Keratinocyte (primary cell): ENCODE data around the gene ELOVL7. TPM values are rescaled to one million over a fixed set of nuclear protein-coding genes. Genes with fewer than 3 reads are reported as not detected.

ENCODE experiments used
- DNase-seq: peaks from one replicate; pipeline ENCODE4 v3.0.0-alpha.2; 2011; ENCODE audit warnings: low read depth, missing footprints, low spot score
- FAIRE-seq: peaks from 2 replicates; lab custom pipeline; 2011; peaks lifted over from hg19 to GRCh38; lab: Jason Lieb, UNC
- H2AFZ ChIP-seq: 2 replicates; pipeline ENCODE4 v1.6.0; 2012; ENCODE audit warnings: low read length, control low read depth, inconsistent platforms; ENCODE audit not compliant: control insufficient read depth
- H3K27ac ChIP-seq: 2 replicates; pipeline ENCODE4 v1.5.1; 2011; ENCODE audit warnings: low read length; ENCODE audit not compliant: control insufficient read depth, insufficient read depth
- H3K27me3 ChIP-seq: 3 replicates; pipeline ENCODE4 v1.6.0; 2011; ENCODE audit warnings: low read length; ENCODE audit not compliant: control insufficient read depth, insufficient read depth; ENCODE audit errors: extremely low read depth
- H3K36me3 ChIP-seq, 2 experiments: 2 replicates in 1 of 2; 3 replicates in 1 of 2; pipeline ENCODE4 v1.5.1; 2011; ENCODE audit warnings: low read length in 2 of 2, mild to moderate bottlenecking in 1 of 2; ENCODE audit not compliant: control insufficient read depth in 2 of 2, insufficient read depth in 2 of 2; ENCODE audit errors: extremely low read depth in 1 of 2
- H3K4me1 ChIP-seq: 3 replicates; pipeline ENCODE4 v1.5.1; 2011; ENCODE audit warnings: low read length; ENCODE audit not compliant: control insufficient read depth, insufficient read depth; ENCODE audit errors: extremely low read depth
- H3K4me2 ChIP-seq: 3 replicates; pipeline ENCODE4 v1.6.0; 2011; ENCODE audit warnings: low read depth, low read length; ENCODE audit not compliant: control insufficient read depth, insufficient read depth; ENCODE audit errors: extremely low read depth
- H3K4me3 ChIP-seq, 3 experiments: fragments of 200-600 bp in 1 of 3; sonication (generic) in 1 of 3; 2 replicates in 2 of 3; 3 replicates in 1 of 3; pipeline ENCODE4 v1.5.1; 2011 to 2016; ENCODE audit warnings: low read length in 3 of 3, mild to moderate bottlenecking in 3 of 3, control low read depth in 2 of 3, inconsistent platforms in 1 of 3, low read depth in 1 of 3, mixed read lengths in 1 of 3, mixed run types in 1 of 3, moderate library complexity in 1 of 3; ENCODE audit not compliant: control insufficient read depth in 2 of 3, insufficient read depth in 2 of 3; ENCODE audit errors: extremely low read depth in 1 of 3
- H3K79me2 ChIP-seq: 2 replicates; pipeline ENCODE4 v1.6.0; 2012; ENCODE audit warnings: low read length; ENCODE audit not compliant: control insufficient read depth, insufficient read depth
- H3K9ac ChIP-seq: 3 replicates; pipeline ENCODE4 v1.6.0; 2011; ENCODE audit warnings: low read length; ENCODE audit not compliant: control insufficient read depth, insufficient read depth; ENCODE audit errors: extremely low read depth
- H3K9me1 ChIP-seq: 3 replicates; pipeline ENCODE4 v1.6.0; 2011; ENCODE audit warnings: low read length; ENCODE audit not compliant: control insufficient read depth, insufficient read depth; ENCODE audit errors: extremely low read depth
- H3K9me3 ChIP-seq: 2 replicates; pipeline ENCODE4 v1.5.1; 2012; ENCODE audit warnings: low read depth, low read length; ENCODE audit not compliant: control insufficient read depth
- H4K20me1 ChIP-seq: 3 replicates; pipeline ENCODE4 v1.6.0; 2011; ENCODE audit warnings: low read length; ENCODE audit not compliant: control insufficient read depth, insufficient read depth; ENCODE audit errors: extremely low read depth
- EZH2 ChIP-seq: IDR thresholded peaks from one replicate; pipeline ENCODE4 v1.6.1; 2012; ENCODE audit warnings: inconsistent platforms, mild to moderate bottlenecking, low read length, moderate library complexity
- dilution Hi-C: fragments of 300-500 bp; cut with MboI; formaldehyde crosslinking; loops from one replicate; pipeline ENCODE4 v1.7.0; 2020; ENCODE audit warnings: low sequenced_read_pairs; ENCODE audit not compliant: extremely low pct_ligation_motif_present
- polyA plus RNA-seq, 5 experiments: library from polyadenylated mRNA; depleted of rRNA in 3 of 5; stranded (reverse) in 3 of 5; stranded (forward) in 1 of 5; unstranded in 1 of 5; fragments of >200 nt; gene quantifications; 1 replicate in 1 of 5; 2 replicates in 3 of 5; 3 replicates in 1 of 5; pipeline versions ENCODE4 v1.2.1 to v1.2.3, GENCODE V29; 2011 to 2012; ENCODE audit warnings: missing spikeins in 2 of 5, low read depth in 1 of 5, low replicate concordance in 1 of 5
- TF ChIP-seq, protein P1 (sequence below), 3 experiments: IDR thresholded peaks in 1 of 3; conservative IDR thresholded peaks in 1 of 3; optimal IDR thresholded peaks in 1 of 3; 2 replicates in 2 of 3; 3 replicates in 1 of 3; pipeline versions ENCODE3 to v1.5.1; 2011; ENCODE audit warnings: low read length in 3 of 3, mild to moderate bottlenecking in 3 of 3, moderate library complexity in 2 of 3, control low read depth in 1 of 3, inconsistent platforms in 1 of 3; ENCODE audit not compliant: insufficient read depth in 2 of 3; ENCODE audit errors: extremely low read depth in 1 of 3

The ELOVL7 gene
- polyA plus RNA-seq, 1 donor (not counting 4 experiments of a cell fraction or from before 2014, with no cell fraction given) = 12.0 TPM

DNA sequence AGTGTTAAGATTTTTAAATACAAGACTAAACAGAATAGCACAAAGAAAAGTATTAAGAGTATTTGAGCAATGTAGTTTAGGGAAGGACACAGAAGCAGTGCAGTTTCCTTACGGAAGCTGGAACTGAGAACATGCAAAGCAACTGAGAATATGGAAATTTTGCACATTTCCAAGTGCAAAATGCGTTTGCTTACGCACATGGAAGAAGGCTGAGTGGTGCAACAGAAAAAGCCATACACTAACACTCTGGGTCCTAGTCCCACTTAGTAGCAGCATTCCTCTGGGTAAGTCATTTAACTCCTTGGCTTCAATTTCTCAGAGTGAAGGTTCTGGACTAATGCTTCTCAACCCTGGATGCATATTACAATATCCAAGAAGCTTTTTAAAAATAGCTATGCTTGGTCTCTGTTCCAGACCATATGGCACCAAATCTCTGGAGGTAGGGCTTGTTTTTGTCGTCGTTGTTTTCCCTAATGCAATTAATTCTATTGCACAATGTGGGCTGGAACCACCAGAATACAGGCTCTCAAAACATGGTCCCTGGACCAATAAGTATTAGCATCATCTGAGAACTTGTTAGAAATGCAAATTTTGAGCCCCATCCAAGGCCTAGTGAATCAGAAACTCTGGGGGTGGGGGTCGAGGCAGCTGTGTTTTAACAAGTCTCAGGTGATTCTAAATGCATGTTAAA lies 78.9 kb downstream of the ELOVL7 start:
- DNase-seq (no peak), FAIRE-seq (no peak)
- Histone ChIP-seq H4K20me1 (no peaks in the 10 kb centered on the region), H3K4me3 (no peak overlapping the region), H3K9me3 (no peaks in the 10 kb centered on the region), H3K27ac (no peak overlapping the region), H3K4me1 (no peaks in the 10 kb centered on the region), H3K4me2 (no peak overlapping the region), H2AFZ (no peak overlapping the region), H3K79me2 (no peaks in the 10 kb centered on the region), H3K36me3 (peaks cover 0 to 2% of the 10 kb centered on the region in 2 experiments), H3K9ac (no peak overlapping the region), H3K9me1 (no peaks in the 10 kb centered on the region), H3K27me3 (no peaks in the 10 kb centered on the region)
- TF ChIP-seq, protein P1, sequence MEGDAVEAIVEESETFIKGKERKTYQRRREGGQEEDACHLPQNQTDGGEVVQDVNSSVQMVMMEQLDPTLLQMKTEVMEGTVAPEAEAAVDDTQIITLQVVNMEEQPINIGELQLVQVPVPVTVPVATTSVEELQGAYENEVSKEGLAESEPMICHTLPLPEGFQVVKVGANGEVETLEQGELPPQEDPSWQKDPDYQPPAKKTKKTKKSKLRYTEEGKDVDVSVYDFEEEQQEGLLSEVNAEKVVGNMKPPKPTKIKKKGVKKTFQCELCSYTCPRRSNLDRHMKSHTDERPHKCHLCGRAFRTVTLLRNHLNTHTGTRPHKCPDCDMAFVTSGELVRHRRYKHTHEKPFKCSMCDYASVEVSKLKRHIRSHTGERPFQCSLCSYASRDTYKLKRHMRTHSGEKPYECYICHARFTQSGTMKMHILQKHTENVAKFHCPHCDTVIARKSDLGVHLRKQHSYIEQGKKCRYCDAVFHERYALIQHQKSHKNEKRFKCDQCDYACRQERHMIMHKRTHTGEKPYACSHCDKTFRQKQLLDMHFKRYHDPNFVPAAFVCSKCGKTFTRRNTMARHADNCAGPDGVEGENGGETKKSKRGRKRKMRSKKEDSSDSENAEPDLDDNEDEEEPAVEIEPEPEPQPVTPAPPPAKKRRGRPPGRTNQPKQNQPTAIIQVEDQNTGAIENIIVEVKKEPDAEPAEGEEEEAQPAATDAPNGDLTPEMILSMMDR (optimal IDR thresholded peaks at IDR 0.05 in 1 of 3, IDR thresholded peaks at IDR 0.05 in 1 of 3, conservative IDR thresholded peaks at IDR 0.05 in 1 of 3; ENCODE audit: extremely low read depth in 1 of 3, insufficient read depth in 2 of 3, low read length in 3 of 3) = no peak
- no peak for TF ChIP-seq EZH2
- dilution Hi-C loops = no loop called here

DNA sequence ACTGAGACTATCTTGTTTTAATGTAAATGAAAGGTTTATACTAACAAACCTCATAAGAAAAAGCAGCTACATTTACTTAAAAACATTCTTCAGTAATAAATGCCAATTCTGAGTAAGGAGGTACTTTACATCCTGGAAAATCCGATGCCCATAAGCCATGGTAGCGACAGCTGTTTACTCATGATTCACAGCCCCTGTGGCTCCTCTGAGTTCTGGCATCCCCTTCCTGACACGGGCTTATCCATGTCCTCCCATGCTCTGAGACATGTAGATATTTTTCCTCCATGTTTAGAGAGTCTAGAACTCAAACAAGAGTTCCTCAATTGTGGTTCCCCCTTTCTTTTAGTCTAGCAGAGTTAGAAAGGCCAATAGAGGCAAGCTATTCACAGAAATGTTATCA lies 81.0 kb downstream of the ELOVL7 start:
- no peaks in the 10 kb centered on the region for H3K9me3 ChIP-seq
- no peak overlapping the region for H3K9ac ChIP-seq
- TF ChIP-seq EZH2 = no peak
- TF ChIP-seq, protein P1 (optimal IDR thresholded peaks at IDR 0.05 in 1 of 3, IDR thresholded peaks at IDR 0.05 in 1 of 3, conservative IDR thresholded peaks at IDR 0.05 in 1 of 3; ENCODE audit: extremely low read depth in 1 of 3, insufficient read depth in 2 of 3, low read length in 3 of 3) = no peak
- H3K4me1 ChIP-seq = no peaks in the 10 kb centered on the region
- H3K79me2 ChIP-seq = no peaks in the 10 kb centered on the region
- H3K27ac ChIP-seq = no peak overlapping the region
- H3K9me1 ChIP-seq = no peaks in the 10 kb centered on the region
- no peak for DNase-seq
- no peak overlapping the region for H3K4me3 ChIP-seq
- H3K36me3 ChIP-seq = peaks cover 0 to 2% of the 10 kb centered on the region in 2 experiments
- no peak overlapping the region for H2AFZ ChIP-seq
- H4K20me1 ChIP-seq = no peaks in the 10 kb centered on the region
- no peaks in the 10 kb centered on the region for H3K27me3 ChIP-seq
- dilution Hi-C loops = no loop called here
- H3K4me2 ChIP-seq = no peak overlapping the region
- FAIRE-seq = no peak
